Ovary (tissue), 3 donors: ENCODE results near the gene KHDRBS1.

Experiments used
- CTCF ChIP-seq, 3 donors: fragments of 450-650 bp in 2 of 3; fragments of 200-600 bp in 1 of 3; IDR thresholded peaks; one replicate each; pipeline versions ENCODE4 v1.5.1 to v1.8.0; 2016 to 2022; ENCODE audit warnings: antibody characterized with exemption in 3 of 3, mild to moderate bottlenecking in 1 of 3
- POLR2A ChIP-seq: fragments of 450-650 bp; IDR thresholded peaks from one replicate; pipeline ENCODE4 v1.6.1; 2017; ENCODE audit warnings: antibody characterized with exemption, mild to moderate bottlenecking, moderate library complexity
- donor health status: DM: no; HTN: no; CAD: no.

GRCh38 chr1:32040711-32041110, 27.0 kb downstream of the KHDRBS1 start:
- no peak for TF ChIP-seq POLR2A
- TF ChIP-seq CTCF (IDR thresholded peaks at IDR 0.05), result no peak
